H1 (cell line): ENCODE data around the gene WDR91. TPM values are rescaled to one million over a fixed set of nuclear protein-coding genes. Genes with fewer than 3 reads are reported as not detected.

ENCODE experiments used
- CTCF ChIA-PET: fragments of 300-600 bp; sonication (Branson Sonifier 250); formaldehyde crosslinking; loops from one replicate; lab custom pipeline; 2021; ENCODE audit not compliant: partially characterized antibody; lab: Charles Lee
- POLR2A ChIA-PET: fragments of 300-600 bp; sonication (Branson Sonifier 250); formaldehyde crosslinking; loops from one replicate; lab custom pipeline; 2021; ENCODE audit warnings: inconsistent platforms; ENCODE audit not compliant: partially characterized antibody; lab: Charles Lee
- DNase-seq, 2 experiments: peaks; one replicate each; pipeline versions ENCODE4 v3.0.0 to v3.0.0-alpha.2; 2010 to 2022; ENCODE audit warnings: low spot score in 2 of 2, low read depth in 1 of 2, mixed read lengths in 1 of 2
- FAIRE-seq: peaks from 2 replicates; lab custom pipeline; 2011; peaks lifted over from hg19 to GRCh38; lab: Jason Lieb, UNC
- H2AFZ ChIP-seq: 2 replicates; pipeline ENCODE4 v1.8.1; 2012; ENCODE audit warnings: low read length, inconsistent platforms
- H2AK5ac ChIP-seq: 2 replicates; pipeline ENCODE4 v1.6.1; 2013; ENCODE audit warnings: low read depth, low read length
- H2BK120ac ChIP-seq: replicated peaks from 2 replicates; pipeline ENCODE3; 2013; ENCODE audit warnings: low read depth, low read length, inconsistent platforms
- H2BK12ac ChIP-seq: 2 replicates; pipeline ENCODE4 v1.6.1; 2013; ENCODE audit warnings: low read depth, low read length
- H2BK15ac ChIP-seq: 2 replicates; pipeline ENCODE4 v1.6.1; 2013; ENCODE audit warnings: low read length
- H2BK20ac ChIP-seq: 2 replicates; pipeline ENCODE4 v1.6.1; 2013; ENCODE audit warnings: low read length
- H2BK5ac ChIP-seq: 2 replicates; pipeline ENCODE4 v1.6.1; 2013; ENCODE audit warnings: low read depth, low read length
- H3K14ac ChIP-seq: 2 replicates; pipeline ENCODE4 v1.6.1; 2013; ENCODE audit warnings: inconsistent platforms; ENCODE audit not compliant: insufficient read length
- H3K18ac ChIP-seq: 2 replicates; pipeline ENCODE4 v1.6.1; 2013; ENCODE audit warnings: low read length; ENCODE audit errors: extremely low read depth
- H3K23ac ChIP-seq: 2 replicates; pipeline ENCODE4 v1.6.1; 2013; ENCODE audit warnings: inconsistent platforms; ENCODE audit not compliant: insufficient read length
- H3K23me2 ChIP-seq: 2 replicates; pipeline ENCODE4 v1.6.1; 2013; ENCODE audit warnings: low read depth, low read length
- H3K27ac ChIP-seq: 2 replicates; pipeline ENCODE4 v1.6.1; 2011; ENCODE audit warnings: low read depth, low read length, inconsistent platforms
- H3K27me3 ChIP-seq, 4 experiments: replicated peaks in 1 of 4; 1 replicate in 1 of 4; 2 replicates in 3 of 4; pipeline versions ENCODE4 v1.6.1 to v1.8.1; 2011 to 2013; ENCODE audit warnings: low read length in 3 of 4, mild to moderate bottlenecking in 3 of 4, inconsistent platforms in 2 of 4, mixed read lengths in 2 of 4, moderate library complexity in 1 of 4; ENCODE audit not compliant: control insufficient read depth in 3 of 4, insufficient read depth in 3 of 4; ENCODE audit errors: extremely low read depth in 1 of 4
- H3K36me3 ChIP-seq, 4 experiments: 2 replicates each; pipeline versions ENCODE4 v1.6.1 to v1.8.1; 2011 to 2013; ENCODE audit warnings: mild to moderate bottlenecking in 4 of 4, low read length in 3 of 4, moderate library complexity in 2 of 4, control low read depth in 1 of 4, inconsistent platforms in 1 of 4; ENCODE audit not compliant: insufficient read depth in 4 of 4, control insufficient read depth in 2 of 4
- H3K4ac ChIP-seq: replicated peaks from 2 replicates; pipeline ENCODE3; 2013; ENCODE audit warnings: low read length, low read depth, mixed read lengths, inconsistent platforms; ENCODE audit not compliant: insufficient read length
- H3K4me1 ChIP-seq, 4 experiments: replicated peaks in 1 of 4; 1 replicate in 1 of 4; 2 replicates in 3 of 4; pipeline versions ENCODE4 v1.6.1 to v1.8.1; 2011 to 2013; ENCODE audit warnings: low read length in 3 of 4, inconsistent platforms in 2 of 4, mixed read lengths in 1 of 4; ENCODE audit not compliant: insufficient read depth in 4 of 4, control insufficient read depth in 3 of 4
- H3K4me2 ChIP-seq, 2 experiments: 2 replicates each; pipeline versions ENCODE4 v1.6.1 to v1.8.1; 2011 to 2013; ENCODE audit warnings: low read depth in 2 of 2, low read length in 2 of 2, control low read depth in 1 of 2, inconsistent platforms in 1 of 2, mild to moderate bottlenecking in 1 of 2; ENCODE audit not compliant: insufficient read depth in 1 of 2
- H3K4me3 ChIP-seq, 4 experiments: fragments of 200-600, 300-600 bp in 1 of 4; sonication (generic), shearing (Covaris generic), sonication (Bioruptor Twin) in 1 of 4; 2 replicates each; pipeline versions ENCODE4 v1.5.1 to v1.8.1; 2011 to 2016; ENCODE audit warnings: low read length in 4 of 4, low read depth in 3 of 4, control low read depth in 2 of 4, inconsistent platforms in 2 of 4, mild to moderate bottlenecking in 2 of 4, mixed read lengths in 1 of 4, moderate library complexity in 1 of 4; ENCODE audit not compliant: insufficient read depth in 2 of 4; ENCODE audit errors: extremely low read depth in 1 of 4
- H3K56ac ChIP-seq: replicated peaks from 2 replicates; pipeline ENCODE3; 2013; ENCODE audit warnings: low read depth, mild to moderate bottlenecking, mixed read lengths, low read length, inconsistent platforms; ENCODE audit not compliant: insufficient read length
- H3K79me1 ChIP-seq: 2 replicates; pipeline ENCODE4 v1.6.1; 2013; ENCODE audit warnings: low read depth, low read length, control low read depth
- H3K79me2 ChIP-seq, 2 experiments: 2 replicates each; pipeline versions ENCODE4 v1.6.1 to v1.8.1; 2012 to 2013; ENCODE audit warnings: low read length in 2 of 2, mild to moderate bottlenecking in 2 of 2, inconsistent platforms in 1 of 2; ENCODE audit not compliant: insufficient read depth in 2 of 2, control insufficient read depth in 1 of 2
- H3K9ac ChIP-seq, 4 experiments: replicated peaks in 1 of 4; 1 replicate in 1 of 4; 2 replicates in 3 of 4; pipeline versions ENCODE4 v1.6.1 to v1.8.1; 2011 to 2013; ENCODE audit warnings: low read depth in 3 of 4, low read length in 3 of 4, control low read depth in 2 of 4, mild to moderate bottlenecking in 2 of 4, moderate library complexity in 2 of 4, inconsistent platforms in 1 of 4; ENCODE audit errors: extremely low read depth in 1 of 4
- H3K9me3 ChIP-seq, 2 experiments: 2 replicates each; pipeline versions ENCODE4 v1.6.1 to v1.8.1; 2012 to 2013; ENCODE audit warnings: mild to moderate bottlenecking in 2 of 2, moderate library complexity in 2 of 2, control low read depth in 1 of 2, inconsistent platforms in 1 of 2, low read depth in 1 of 2, low read length in 1 of 2, mixed read lengths in 1 of 2; ENCODE audit not compliant: insufficient read depth in 2 of 2
- H4K20me1 ChIP-seq, 2 experiments: replicated peaks in 1 of 2; 2 replicates each; pipeline versions ENCODE3 to v1.8.1; 2011 to 2013; ENCODE audit warnings: inconsistent platforms in 2 of 2, low read length in 2 of 2, mild to moderate bottlenecking in 1 of 2; ENCODE audit not compliant: insufficient read depth in 2 of 2, control insufficient read depth in 1 of 2
- H4K5ac ChIP-seq: 2 replicates; pipeline ENCODE4 v1.6.1; 2013; ENCODE audit warnings: low read length, low read depth, mixed read lengths, inconsistent platforms; ENCODE audit not compliant: insufficient read length
- H4K8ac ChIP-seq: 2 replicates; pipeline ENCODE4 v1.8.0; 2013; ENCODE audit warnings: mild to moderate bottlenecking, moderate library complexity, low read length, inconsistent platforms; ENCODE audit not compliant: insufficient read depth; ENCODE audit errors: extremely low read depth
- H4K91ac ChIP-seq: replicated peaks from 2 replicates; pipeline ENCODE3; 2013; ENCODE audit warnings: low read length, mixed read lengths, inconsistent platforms; ENCODE audit not compliant: insufficient read length
- BCL11A ChIP-seq, 2 experiments: IDR thresholded peaks; one replicate each; pipeline ENCODE4 v1.6.1; 2011; ENCODE audit warnings: low read depth in 2 of 2, low read length in 2 of 2, mild to moderate bottlenecking in 2 of 2
- CBX8 ChIP-seq: fragments of 300-800, 300-1000 bp; sonication (generic); IDR thresholded peaks from 2 replicates; pipeline ENCODE4 v1.7.1; 2016; ENCODE audit warnings: low read depth, low read length, borderline replicate concordance
- CEBPB ChIP-seq: IDR thresholded peaks from 2 replicates; pipeline ENCODE4 v1.6.1; 2012; ENCODE audit warnings: low read depth, low read length
- EZH2 ChIP-seq: fragments of 200-600 bp; sonication (generic); IDR thresholded peaks from 2 replicates; pipeline ENCODE4 v1.7.1; 2012; ENCODE audit warnings: low read depth, mild to moderate bottlenecking, moderate library complexity, low read length, inconsistent platforms; ENCODE audit not compliant: severe bottlenecking
- RBBP5 ChIP-seq: IDR thresholded peaks from 2 replicates; pipeline ENCODE4 v1.7.1; 2012; ENCODE audit warnings: low read depth, mild to moderate bottlenecking, inconsistent platforms, low read length, moderate library complexity, borderline replicate concordance
- SP1 ChIP-seq: IDR thresholded peaks from 2 replicates; pipeline ENCODE4 v1.6.1; 2011; ENCODE audit warnings: low read depth, low read length
- TAF1 ChIP-seq: IDR thresholded peaks from 2 replicates; pipeline ENCODE4 v1.6.1; 2011; ENCODE audit warnings: mild to moderate bottlenecking, low read depth, low read length
- YY1 ChIP-seq: IDR thresholded peaks from 2 replicates; pipeline ENCODE4 v1.6.1; 2011; ENCODE audit warnings: low read depth, mild to moderate bottlenecking, low read length
- WGBS, 2 experiments: shearing (Covaris generic) in 1 of 2; methylation state at CpG; one replicate each; pipeline versions ENCODE4 v1.1.6 to v1.1.7; 2013 to 2015; ENCODE audit warnings: low lambda C conversion rate in 2 of 2, mixed read lengths in 2 of 2, inconsistent platforms in 1 of 2, low coverage in 1 of 2, missing lambda C conversion rate in 1 of 2; ENCODE audit not compliant: insufficient replicate concordance in 2 of 2, insufficient coverage in 1 of 2, insufficient read length in 1 of 2; ENCODE audit errors: extremely low coverage in 1 of 2, missing lambda C conversion rate in 1 of 2; 5-methylcytosine and 5-hydroxymethylcytosine counted together
- polyA plus RNA-seq, 7 experiments: library from polyadenylated mRNA; depleted of rRNA in 3 of 7; stranded (reverse) in 5 of 7; unstranded in 2 of 7; fragments of >200 nt in 5 of 7; fragments of 200-250 nt in 2 of 7; gene quantifications; 1 replicate in 5 of 7; 2 replicates in 1 of 7; 4 replicates in 1 of 7; pipeline versions ENCODE4 v1.2.1 to v1.2.3, GENCODE V29; 2011 to 2013; ENCODE audit warnings: missing spikeins in 2 of 7, mixed read lengths in 2 of 7
- total RNA-seq: library from RNA; stranded (reverse); fragmentation: NEBNext Ultra II Directional; extraction: Animal tissue kit (Norgen Biotek cat#: 25700); gene quantifications from 2 replicates; pipeline ENCODE4 v1.2.1, GENCODE V29; 2021
- TF ChIP-seq, protein P1 (sequence below): IDR thresholded peaks from 2 replicates; pipeline ENCODE4 v1.6.1; 2012; ENCODE audit warnings: inconsistent platforms
- TF ChIP-seq, protein P2 (sequence below): IDR thresholded peaks from 2 replicates; pipeline ENCODE4 v1.6.1; 2012; ENCODE audit warnings: low read length, inconsistent platforms

The WDR91 gene
- total and polyA plus RNA-seq, 2 of the 8 experiments (the other 6 are each of a cell fraction or from before 2014, with no cell fraction given), result 8.2 to 14.7 TPM

DNA sequence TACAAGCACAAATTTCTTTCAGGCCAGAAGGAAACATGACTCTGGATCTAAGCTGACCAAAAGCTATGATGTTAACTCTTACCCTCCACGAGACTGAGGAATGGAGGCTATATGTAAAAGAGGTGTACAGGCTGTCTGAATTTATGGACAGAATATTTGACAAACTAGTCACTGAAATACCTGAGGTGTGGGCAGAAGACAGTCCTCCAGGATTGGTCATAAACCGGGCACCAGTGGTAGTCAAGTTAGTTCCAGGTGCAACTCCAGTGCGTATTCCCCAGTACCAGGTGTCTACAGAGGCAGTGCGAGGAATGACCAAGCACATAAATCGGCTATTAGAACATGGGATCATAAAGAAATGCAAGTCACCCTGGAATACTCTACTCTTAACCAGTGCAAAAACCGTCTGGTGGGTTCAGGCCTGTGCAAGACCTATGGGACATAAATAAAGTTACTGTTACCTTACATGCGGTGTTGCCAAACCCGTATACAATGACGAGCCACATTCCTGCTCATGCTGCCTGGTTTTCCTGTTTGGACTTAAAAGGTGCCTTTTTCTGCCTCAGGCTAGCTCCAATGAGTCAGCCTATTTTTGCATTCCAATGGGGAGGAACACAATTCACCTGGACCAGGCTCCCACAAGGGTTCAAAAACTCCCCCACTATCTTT is 34.2 kb downstream of the WDR91 start:
- no peak overlapping the region for H3K56ac ChIP-seq
- H2BK5ac ChIP-seq, result 0 out of 2 replicates have a peak overlapping the region, but pooled peaks have one; percentile 40
- H4K91ac ChIP-seq, result no peak overlapping the region
- H3K27ac ChIP-seq, result no peak overlapping the region
- POLR2A ChIA-PET, result interaction anchor here (4.3 kb wide), 1 partner anchor 13 kb away, joined by 20 read pairs; no protein-coding TSS in a partner anchor
- WGBS, 2 experiments, result 89% methylated on average over 9 of the region's 9 CpGs; no CpG with 5 or more reads in 1 of the 2 experiments
- no peak overlapping the region; a peak in 1 of 7 replicates for H3K9ac ChIP-seq
- no peaks in the 10 kb centered on the region for H4K20me1 ChIP-seq
- CTCF ChIA-PET, result interaction anchor here (0.6 to 1.7 kb wide), 3 partner anchors 7 to 885 kb away, joined by 3 to 4 read pairs (median 4); no protein-coding TSS in a partner anchor
- H4K8ac ChIP-seq, result no peak overlapping the region
- FAIRE-seq, result no peak
- no peak overlapping the region for H3K4me3 ChIP-seq
- peaks cover 0 to 3% (median 2%) of the 10 kb centered on the region in 4 experiments; a peak in 3 of 7 replicates for H3K4me1 ChIP-seq
- H4K5ac ChIP-seq, result no peak overlapping the region
- peak in 1 of 2 experiments; percentile 39 for DNase-seq
- H3K23me2 ChIP-seq, result no peaks in the 10 kb centered on the region
- no peak overlapping the region for H2BK20ac ChIP-seq
- H3K4me2 ChIP-seq, result 0 out of 4 replicates have a peak overlapping the region, but pooled peaks of 1 of the 2 experiments have one; percentile 9
- H3K79me1 ChIP-seq, result no peaks in the 10 kb centered on the region
- no peak overlapping the region for H2BK120ac ChIP-seq
- no peaks in the 10 kb centered on the region for H3K27me3 ChIP-seq
- no peak overlapping the region for H3K14ac ChIP-seq
- no peak overlapping the region for H3K18ac ChIP-seq
- H2AFZ ChIP-seq, result no peak overlapping the region
- H3K79me2 ChIP-seq, result no peaks in the 10 kb centered on the region
- no peak overlapping the region for H2AK5ac ChIP-seq
- H3K36me3 ChIP-seq, result peaks cover 0 to 8% (median 1%) of the 10 kb centered on the region in 4 experiments; a peak in 3 of 8 replicates
- no peak overlapping the region for H2BK15ac ChIP-seq
- peaks cover 21 to 27% of the 10 kb centered on the region in 2 experiments for H3K9me3 ChIP-seq
- H2BK12ac ChIP-seq, result peak overlapping the region; percentile 60
- no peak overlapping the region for H3K23ac ChIP-seq
- no peak overlapping the region for H3K4ac ChIP-seq
- TF ChIP-seq, protein P1, sequence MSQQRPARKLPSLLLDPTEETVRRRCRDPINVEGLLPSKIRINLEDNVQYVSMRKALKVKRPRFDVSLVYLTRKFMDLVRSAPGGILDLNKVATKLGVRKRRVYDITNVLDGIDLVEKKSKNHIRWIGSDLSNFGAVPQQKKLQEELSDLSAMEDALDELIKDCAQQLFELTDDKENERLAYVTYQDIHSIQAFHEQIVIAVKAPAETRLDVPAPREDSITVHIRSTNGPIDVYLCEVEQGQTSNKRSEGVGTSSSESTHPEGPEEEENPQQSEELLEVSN, result no peak
- no peak for TF ChIP-seq SP1
- TF ChIP-seq CBX8, result no peak
- TF ChIP-seq RBBP5, result no peak
- no peak for TF ChIP-seq TAF1
- TF ChIP-seq, protein P2, sequence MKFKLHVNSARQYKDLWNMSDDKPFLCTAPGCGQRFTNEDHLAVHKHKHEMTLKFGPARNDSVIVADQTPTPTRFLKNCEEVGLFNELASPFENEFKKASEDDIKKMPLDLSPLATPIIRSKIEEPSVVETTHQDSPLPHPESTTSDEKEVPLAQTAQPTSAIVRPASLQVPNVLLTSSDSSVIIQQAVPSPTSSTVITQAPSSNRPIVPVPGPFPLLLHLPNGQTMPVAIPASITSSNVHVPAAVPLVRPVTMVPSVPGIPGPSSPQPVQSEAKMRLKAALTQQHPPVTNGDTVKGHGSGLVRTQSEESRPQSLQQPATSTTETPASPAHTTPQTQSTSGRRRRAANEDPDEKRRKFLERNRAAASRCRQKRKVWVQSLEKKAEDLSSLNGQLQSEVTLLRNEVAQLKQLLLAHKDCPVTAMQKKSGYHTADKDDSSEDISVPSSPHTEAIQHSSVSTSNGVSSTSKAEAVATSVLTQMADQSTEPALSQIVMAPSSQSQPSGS, result no peak
- no peak for TF ChIP-seq EZH2
- no peak for TF ChIP-seq YY1
- no peak for TF ChIP-seq BCL11A (IDR thresholded peaks at IDR 0.05; ENCODE audit: low read depth in 2 of 2, low read length in 2 of 2)
- 0 out of 2 replicates have a peak, but pooled peaks have one; percentile 23 for TF ChIP-seq CEBPB
